Upper lobe of left lung (tissue), 4 donors: ENCODE measurements around the gene SLC4A3.

Source experiments
- CTCF ChIP-seq, 6 experiments: fragments of 450-650 bp in 4 of 6; fragments of 200-600 bp in 2 of 6; sonication (generic) in 2 of 6; IDR thresholded peaks; one replicate each; pipeline ENCODE4 v1.5.1; 2016 to 2019; ENCODE audit warnings: antibody characterized with exemption in 6 of 6
- EP300 ChIP-seq, 4 donors: sonication (generic); formaldehyde crosslinking; IDR thresholded peaks; one replicate each; pipeline ENCODE4 v1.5.1; 2017; ENCODE audit warnings: antibody characterized with exemption in 4 of 4, control low read depth in 2 of 4
- POLR2A ChIP-seq, 4 donors: fragments of 450-650 bp; IDR thresholded peaks; one replicate each; pipeline ENCODE4 v1.5.1; 2016 to 2017; ENCODE audit warnings: antibody characterized with exemption in 4 of 4, mild to moderate bottlenecking in 2 of 4
- POLR2AphosphoS5 ChIP-seq, 2 donors: sonication (generic); formaldehyde crosslinking; IDR thresholded peaks; one replicate each; pipeline ENCODE4 v1.5.1; 2017; ENCODE audit warnings: antibody characterized with exemption in 2 of 2

- no peak for TF ChIP-seq CTCF (IDR thresholded peaks at IDR 0.05)
- TF ChIP-seq EP300 (IDR thresholded peaks at IDR 0.05): no peak
- TF ChIP-seq POLR2A (IDR thresholded peaks at IDR 0.05): no peak
- no peak for TF ChIP-seq POLR2AphosphoS5 (IDR thresholded peaks at IDR 0.05)
Measured at GRCh38 chr2:219629976-219630695, 2.7 kb downstream of the SLC4A3 start.
